GM19324 (cell line): ENCODE measurements around the gene SALL4.
"Not testable (repeated sequence)": the region's sequence is repeated elsewhere in the genome, so short reads cannot be mapped to it uniquely, and the experiment has no call there.

Experiments used
- ATAC-seq: cut with Tn5 transposase; IDR thresholded peaks from one replicate; pipeline ENCODE4 v1.9.1; 2021; ENCODE audit warnings: mild to moderate bottlenecking, moderate library complexity; ENCODE audit not compliant: unreplicated experiment, low FRiP score

Gene SALL4

DNA sequence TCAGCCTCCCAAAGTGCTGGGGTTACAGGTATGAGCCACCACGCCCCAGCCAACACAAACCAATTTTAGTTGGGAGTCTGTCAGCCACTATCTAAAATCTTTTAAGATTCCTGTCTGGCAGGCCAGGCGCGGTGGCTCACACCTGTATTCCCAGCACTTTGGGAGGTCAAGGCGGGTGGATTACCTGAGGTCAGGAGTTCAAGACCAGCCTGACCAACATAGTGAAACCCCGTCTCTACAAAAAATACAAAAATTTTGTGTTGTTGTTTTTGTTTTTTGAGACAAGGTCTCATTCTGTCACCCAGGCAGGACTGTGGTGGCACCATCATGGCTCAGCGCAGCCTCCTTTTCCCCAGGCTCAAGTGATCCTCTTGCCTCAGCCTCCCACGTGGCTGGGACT lies 62.0 kb downstream of the SALL4 start:
- not testable (repeated sequence) for ATAC-seq

DNA sequence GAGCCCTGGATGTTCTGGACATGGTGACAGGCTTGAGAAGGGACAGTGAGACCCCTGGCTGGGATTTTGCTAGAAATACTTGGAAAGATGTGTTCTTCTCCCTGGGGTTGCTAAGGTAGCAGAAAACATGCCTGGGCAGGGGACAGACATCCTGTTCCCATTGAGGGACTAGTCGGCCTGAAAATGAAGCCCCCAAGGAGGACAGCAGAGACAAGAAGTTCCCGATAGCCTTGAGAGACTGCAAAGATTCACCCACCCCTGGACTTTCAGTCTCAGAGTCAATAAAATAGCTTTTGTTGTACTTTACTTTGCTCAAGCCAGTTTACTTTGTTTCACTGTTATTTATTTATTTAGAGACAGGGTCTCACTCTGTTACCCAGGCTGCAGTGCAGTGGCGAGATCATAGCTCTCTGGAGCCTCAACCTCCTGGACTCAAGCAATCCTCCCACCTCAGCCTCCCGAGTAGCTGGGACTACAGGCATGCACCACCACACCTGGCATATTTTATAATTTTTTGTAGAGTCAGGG lies 62.5 kb downstream of the SALL4 start:
- ATAC-seq: no peak

- no peak for ATAC-seq
Measured at GRCh38 chr20:51738877-51739447, 63.4 kb downstream of the SALL4 start.

DNA sequence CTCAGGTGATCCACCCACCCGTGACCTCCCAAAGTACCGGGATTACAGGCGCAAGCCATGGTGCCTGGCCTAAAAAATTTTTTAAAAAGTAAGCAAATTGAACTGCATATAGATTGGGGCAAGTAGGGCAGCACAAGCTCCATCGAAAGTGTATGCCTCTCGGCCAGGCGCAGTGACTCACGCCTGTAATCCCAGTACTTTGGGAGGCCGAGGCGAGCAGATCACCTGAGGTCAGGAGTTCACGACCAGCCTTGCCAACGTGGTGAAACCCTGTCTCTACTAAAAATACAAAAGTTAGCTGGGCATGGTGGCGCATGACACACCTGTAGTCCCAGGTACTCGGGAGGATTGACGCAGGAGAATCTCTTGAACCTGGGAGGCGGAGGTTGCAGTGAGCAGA lies 64.1 kb downstream of the SALL4 start:
- not testable (repeated sequence) for ATAC-seq

DNA sequence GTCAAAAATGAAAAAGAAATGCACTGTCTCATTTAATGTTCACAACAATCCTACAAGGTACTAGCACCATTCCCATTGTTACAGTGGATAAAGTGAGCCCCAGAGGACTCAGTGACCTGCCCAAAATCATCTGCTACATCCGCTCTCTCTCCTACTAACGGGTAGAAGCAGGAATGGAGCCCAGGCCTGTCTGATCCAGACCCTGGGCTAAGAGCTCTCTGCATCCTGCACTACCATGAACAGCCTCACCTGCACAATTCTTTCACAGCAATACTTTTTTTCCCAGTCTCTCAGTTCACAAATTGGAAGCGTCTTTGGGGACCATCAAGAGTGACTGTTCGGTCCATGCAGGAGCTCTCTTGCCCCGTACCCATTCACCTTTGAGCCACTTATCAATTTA lies 65.4 kb downstream of the SALL4 start:
- no peak for ATAC-seq

GRCh38 chr20:51735728-51736600 lies 66.4 kb downstream of the SALL4 start:
- ATAC-seq: no peak

- no peak for ATAC-seq
Measured at GRCh38 chr20:51734876-51735720, 67.2 kb downstream of the SALL4 start.

DNA sequence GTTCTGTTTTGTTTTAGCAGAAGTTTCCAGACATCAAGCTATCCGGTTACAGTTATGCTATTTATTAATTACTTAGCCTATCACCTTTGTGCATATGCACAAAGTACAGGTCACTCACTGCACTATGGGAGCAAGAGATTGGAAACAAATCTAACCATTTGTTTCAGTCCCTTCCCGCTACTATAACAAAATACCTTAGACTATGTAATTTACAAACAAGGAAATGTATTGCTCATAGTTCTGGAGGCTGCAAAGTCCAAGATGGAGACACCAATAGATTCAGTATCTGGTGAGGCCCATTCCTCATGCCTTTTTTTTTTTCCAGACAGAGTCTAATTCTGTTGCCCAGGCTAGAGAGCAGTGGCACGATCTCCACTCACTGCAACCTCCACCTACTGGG lies 69.3 kb downstream of the SALL4 start:
- ATAC-seq: no peak
